ENCODE measurements around the gene ELOVL3.
"Not testable (repeated sequence)": the region's sequence is repeated elsewhere in the genome, so short reads cannot be mapped to it uniquely, and the experiment has no call there.

- TF ChIP-seq TARDBP (IDR thresholded peaks at IDR 0.05); E2F8 (IDR thresholded peaks at IDR 0.05; ENCODE audit: low read depth, partially characterized antibody); ZNF592 (IDR thresholded peaks at IDR 0.05); RFX5 (IDR thresholded peaks at IDR 0.05; ENCODE audit: low read depth, low read length): not testable (repeated sequence)
Measured at GRCh38 chr10:102188941-102189898, 36.9 kb upstream of the ELOVL3 start.

Measured in K562 (cell line).